Adrenal gland (tissue), 5 donors: ENCODE results near the gene CYP19A1.

Source experiments
- CTCF ChIP-seq, 6 experiments: fragments of 450-650 bp in 4 of 6; fragments of 200-600 bp in 2 of 6; sonication (generic) in 1 of 6; IDR thresholded peaks; 1 replicate in 5 of 6; 2 replicates in 1 of 6; pipeline versions ENCODE4 v1.5.1 to v1.8.0; 2016 to 2021; ENCODE audit warnings: antibody characterized with exemption in 6 of 6, mild to moderate bottlenecking in 2 of 6, moderate library complexity in 1 of 6
- POLR2A ChIP-seq, 2 donors: fragments of 450-650 bp; IDR thresholded peaks; one replicate each; pipeline ENCODE4 v1.6.1; 2017; ENCODE audit warnings: antibody characterized with exemption in 2 of 2, mild to moderate bottlenecking in 2 of 2, moderate library complexity in 1 of 2
- donor health status: DM: no; HTN: no; CAD: no.

GRCh38 chr15:51356983-51357382 is 18.6 kb upstream of the CYP19A1 start:
- TF ChIP-seq CTCF (IDR thresholded peaks at IDR 0.05), result no peak
- TF ChIP-seq POLR2A (IDR thresholded peaks at IDR 0.05), result no peak
